ENCODE measurements around the gene EN1.

GRCh38 chr2:118843483-118844132 is 3.8 kb downstream of the EN1 start:
- TF ChIP-seq, protein P1, sequence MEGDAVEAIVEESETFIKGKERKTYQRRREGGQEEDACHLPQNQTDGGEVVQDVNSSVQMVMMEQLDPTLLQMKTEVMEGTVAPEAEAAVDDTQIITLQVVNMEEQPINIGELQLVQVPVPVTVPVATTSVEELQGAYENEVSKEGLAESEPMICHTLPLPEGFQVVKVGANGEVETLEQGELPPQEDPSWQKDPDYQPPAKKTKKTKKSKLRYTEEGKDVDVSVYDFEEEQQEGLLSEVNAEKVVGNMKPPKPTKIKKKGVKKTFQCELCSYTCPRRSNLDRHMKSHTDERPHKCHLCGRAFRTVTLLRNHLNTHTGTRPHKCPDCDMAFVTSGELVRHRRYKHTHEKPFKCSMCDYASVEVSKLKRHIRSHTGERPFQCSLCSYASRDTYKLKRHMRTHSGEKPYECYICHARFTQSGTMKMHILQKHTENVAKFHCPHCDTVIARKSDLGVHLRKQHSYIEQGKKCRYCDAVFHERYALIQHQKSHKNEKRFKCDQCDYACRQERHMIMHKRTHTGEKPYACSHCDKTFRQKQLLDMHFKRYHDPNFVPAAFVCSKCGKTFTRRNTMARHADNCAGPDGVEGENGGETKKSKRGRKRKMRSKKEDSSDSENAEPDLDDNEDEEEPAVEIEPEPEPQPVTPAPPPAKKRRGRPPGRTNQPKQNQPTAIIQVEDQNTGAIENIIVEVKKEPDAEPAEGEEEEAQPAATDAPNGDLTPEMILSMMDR (IDR thresholded peaks at IDR 0.05) = no peak
- TF ChIP-seq POLR2A (IDR thresholded peaks at IDR 0.05) = no peak

Measured in transverse colon (tissue), 3 donors.